Posterior cingulate gyrus (tissue), 11 donors: ENCODE results near the gene GINM1.
A peak's percentile ranks its signal among the peaks of the same experiment; 100 is the strongest.

Experiments used
- DNase-seq, 10 donors: peaks; one replicate each; pipeline versions ENCODE4 v3.0.0 to v3.0.0-alpha.2; 2020 to 2021; ENCODE audit warnings: mixed read lengths in 3 of 10
- intact Hi-C: fragments of 100-400 bp; cut with DNase I; formaldehyde crosslinking; loops from one replicate; pipeline ENCODE4 v1.15.1; 2023

GINM1 gene

DNA sequence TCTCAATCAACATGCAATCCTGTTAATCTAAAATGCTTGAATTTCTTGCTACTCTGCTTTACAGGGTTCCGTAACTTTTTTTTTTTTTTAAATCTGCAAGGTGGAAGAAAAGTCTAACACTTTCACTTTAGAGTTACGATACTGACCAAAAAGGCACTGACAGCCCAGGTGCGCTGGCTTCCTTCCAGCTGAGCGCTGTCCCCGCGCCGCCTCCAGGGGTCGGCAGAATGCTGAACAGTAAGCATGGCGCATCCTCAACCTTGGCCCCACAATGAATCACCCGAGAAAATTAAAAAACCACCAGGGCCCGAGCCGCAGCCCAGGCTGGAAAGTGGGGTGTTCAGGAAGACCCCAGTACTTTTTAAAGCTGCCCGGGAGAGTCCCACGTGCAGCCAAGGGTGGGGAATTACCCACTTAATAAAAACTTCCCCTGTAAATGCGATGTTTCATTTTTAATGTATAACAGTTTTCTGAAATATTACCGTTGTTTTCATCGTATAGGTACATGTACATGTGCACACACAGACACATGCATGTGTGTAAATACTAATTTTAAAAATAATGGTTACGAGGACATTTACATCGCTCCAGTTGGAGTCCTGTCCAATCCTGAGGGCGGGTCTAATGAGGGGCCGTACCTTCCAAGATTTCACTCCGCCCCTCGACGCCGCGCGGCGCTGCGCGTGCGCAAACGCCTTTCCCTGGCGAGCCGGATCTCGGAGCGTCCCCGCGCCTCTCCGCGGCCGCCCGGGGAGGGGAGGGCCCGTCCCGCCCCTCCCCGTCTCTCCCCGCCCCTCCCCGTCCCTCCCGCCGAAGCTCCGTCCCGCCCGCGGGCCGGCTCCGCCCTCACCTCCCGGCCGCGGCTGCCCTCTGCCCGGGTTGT lies at the start of gene GINM1:
Gene GINM1 (plus strand): TSS at position 849 of the 883 bp plus-strand sequence. CDS start 40 bp downstream, outside the sequence.
- intact Hi-C loops: loop anchor here (2.0 to 5.0 kb wide), 5 partner anchors 19 to 357 kb away; partner anchors contain the start of genes KATNA1, LATS1, LRP11 and PPIL4
- DNase-seq: peak; percentile 89 to 99 (median 92)

- intact Hi-C loops: no loop called here
- DNase-seq: no peak
These were observed 36.5 kb upstream of the GINM1 start for GRCh38 chr6:149529650-149530049.

DNA sequence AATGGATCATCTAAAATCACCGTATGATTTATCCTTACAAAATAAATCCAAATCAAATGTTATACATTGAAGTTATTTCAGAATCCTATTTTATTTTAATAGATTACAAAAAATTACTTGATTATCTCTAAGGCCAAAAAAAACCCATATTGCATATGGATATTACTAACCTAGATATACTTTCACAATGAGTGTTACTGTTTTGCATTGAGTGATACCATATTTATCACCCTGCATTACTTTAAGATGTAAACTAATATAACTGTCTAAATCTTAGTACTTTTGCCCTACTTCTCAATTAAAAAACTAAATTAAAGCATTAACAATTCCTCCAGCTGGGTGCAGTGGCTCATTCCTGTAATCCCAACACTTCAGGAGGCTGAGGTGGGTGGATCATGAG lies 31.4 kb upstream of the GINM1 start:
- intact Hi-C loops: no loop called here
- no peak for DNase-seq

GRCh38 chr6:149541139-149541538 lies 25.0 kb upstream of the GINM1 start:
- DNase-seq: no peak
- intact Hi-C loops: loop anchor here (10.0 kb wide), 1 partner anchor 474 kb away; no protein-coding TSS in a partner anchor

GRCh38 chr6:149544646-149545257 lies 21.4 kb upstream of the GINM1 start:
- no peak for DNase-seq
- intact Hi-C loops: loop anchor here (5.0 to 10.0 kb wide), 2 partner anchors 103 to 470 kb away; partner anchors contain the start of gene KATNA1

DNA sequence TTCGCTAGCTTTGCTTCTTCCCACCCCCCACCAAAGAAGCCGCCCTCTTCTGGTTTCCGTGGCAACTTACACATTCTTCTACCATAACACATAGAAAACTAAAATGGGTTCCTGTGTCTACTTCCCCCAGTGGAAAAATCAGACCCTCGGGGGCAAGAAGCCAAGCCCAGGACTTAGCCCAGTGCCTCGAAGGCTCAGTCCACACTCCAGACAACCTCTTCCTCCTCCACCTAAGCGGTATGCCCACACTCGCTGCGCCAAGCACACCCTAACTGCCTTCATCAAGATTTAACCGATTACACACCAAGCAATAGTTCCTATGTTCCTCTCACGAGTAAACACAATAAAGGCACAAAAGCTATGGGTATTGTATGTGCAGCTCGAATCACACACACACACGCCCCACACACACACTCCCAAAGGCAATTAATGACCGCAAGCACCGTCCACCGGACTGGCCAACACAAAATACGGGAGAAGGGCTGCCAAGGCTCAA lies 20.9 kb upstream of the GINM1 start:
- intact Hi-C loops: loop anchor here (5.0 to 10.0 kb wide), 2 partner anchors 102 to 469 kb away; partner anchors contain the start of gene KATNA1
- peak in 6 of 10 donors; percentile 13 to 87 (median 25) for DNase-seq

- intact Hi-C loops: loop anchor here (2.0 to 10.0 kb wide), 3 partner anchors 19 to 469 kb away; partner anchors contain the start of gene KATNA1
- peak; percentile 92 to 99 (median 95) for DNase-seq
These were observed 20.3 kb upstream of the GINM1 start, which contains the start of gene PPIL4 for GRCh38 chr6:149545754-149546471. Gene PPIL4 (minus strand): TSS chr6:149546043. CDS start chr6:149546005, 38 bp downstream.

- intact Hi-C loops: no loop called here
- DNase-seq: no peak
These were observed 14.3 kb upstream of the GINM1 start for GRCh38 chr6:149551920-149552319.

GRCh38 chr6:149558029-149558428 lies 8.1 kb upstream of the GINM1 start:
- intact Hi-C loops: no loop called here
- DNase-seq: no peak

DNA sequence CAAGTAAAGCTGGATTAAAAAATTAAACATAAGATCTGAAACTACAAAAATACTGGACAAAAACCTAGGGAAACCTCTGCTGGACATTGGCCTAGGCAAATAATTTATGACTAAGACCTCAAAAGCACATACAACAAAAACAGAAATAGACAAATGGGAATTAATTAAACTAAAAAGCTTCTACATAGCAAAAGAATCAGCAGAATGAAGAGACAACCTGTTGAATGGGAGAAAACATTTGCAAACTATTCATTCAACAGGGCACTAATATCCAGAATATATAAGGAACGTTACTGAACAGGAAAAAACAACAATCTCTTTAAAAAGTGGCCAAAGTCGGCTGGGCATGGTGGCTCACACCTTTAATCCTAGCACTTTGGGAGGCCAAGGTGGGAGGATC lies 6.8 kb upstream of the GINM1 start:
- intact Hi-C loops: no loop called here
- DNase-seq: no peak

DNA sequence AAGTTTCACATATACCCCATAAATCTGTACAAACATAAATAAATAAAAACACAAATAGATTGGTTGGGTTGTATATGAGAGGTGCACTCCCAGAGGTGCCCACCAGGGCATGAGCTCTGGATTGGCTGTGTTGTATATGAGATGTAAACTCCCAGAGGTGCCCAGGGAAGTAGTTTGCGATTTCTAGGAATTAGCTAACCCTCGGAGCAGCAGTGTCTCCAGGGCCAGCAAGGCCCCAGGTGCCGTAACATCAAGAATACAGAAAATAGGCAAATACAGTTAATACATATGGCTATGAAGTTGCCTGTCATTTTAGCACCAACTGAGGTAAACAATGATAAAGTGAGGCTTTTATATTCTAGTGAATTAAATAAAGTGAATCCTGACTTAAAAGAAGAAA lies 5.4 kb upstream of the GINM1 start:
- intact Hi-C loops: no loop called here
- no peak for DNase-seq

DNA sequence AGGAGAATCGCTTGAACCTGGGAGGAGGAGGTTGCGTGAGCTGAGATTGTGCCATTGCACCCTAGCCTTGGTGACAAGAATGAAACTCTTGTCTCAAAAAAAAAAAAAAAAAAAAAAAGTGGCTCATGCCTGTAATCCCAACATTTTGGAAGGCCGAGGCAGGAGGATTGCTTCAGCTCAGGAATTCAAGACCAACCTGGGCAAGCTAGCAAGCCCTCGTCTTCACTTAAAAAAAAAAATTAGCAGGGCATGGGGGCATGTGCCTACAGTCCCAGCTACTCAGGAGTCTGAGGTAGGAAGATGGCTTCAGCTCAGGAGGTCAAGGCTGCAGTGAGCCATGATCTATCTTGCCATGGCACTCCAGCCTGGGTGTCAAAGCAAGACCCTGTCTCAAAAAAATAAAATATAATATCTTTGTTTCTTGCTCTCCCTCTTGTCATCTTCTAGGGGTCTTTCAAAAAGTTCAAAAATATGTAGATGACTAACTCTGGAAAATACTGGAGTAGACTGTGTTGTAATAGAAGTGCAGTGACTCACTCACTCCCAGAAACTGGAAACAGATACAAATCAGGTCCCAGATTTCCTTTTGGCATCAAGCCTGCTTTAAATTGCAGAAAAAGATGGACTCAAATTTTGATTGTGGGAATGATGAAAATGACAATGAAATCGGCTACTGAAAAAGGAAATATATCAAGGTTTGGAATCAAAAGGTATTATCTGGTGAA lies 2.8 kb upstream of the GINM1 start:
- intact Hi-C loops: no loop called here
- no peak for DNase-seq

- DNase-seq: no peak
- intact Hi-C loops: loop anchor here (2.0 kb wide), 1 partner anchor 17 kb away; the partner anchor contains the start of gene PPIL4
These were observed 2.2 kb upstream of the GINM1 start for GRCh38 chr6:149563928-149564325.

GRCh38 chr6:149566410-149567193 lies 427 bp downstream of the GINM1 start:
- intact Hi-C loops: loop anchor here (5.0 kb wide), 4 partner anchors 81 to 356 kb away; partner anchors contain the start of genes KATNA1, LATS1, LRP11 and RAET1G
- peak; percentile 24 to 89 (median 40) for DNase-seq

GRCh38 chr6:149567194-149567586 lies 1.0 kb downstream of the GINM1 start:
- DNase-seq: no peak
- intact Hi-C loops: loop anchor here (5.0 kb wide), 4 partner anchors 80 to 355 kb away; partner anchors contain the start of genes KATNA1, LATS1, LRP11 and RAET1G

DNA sequence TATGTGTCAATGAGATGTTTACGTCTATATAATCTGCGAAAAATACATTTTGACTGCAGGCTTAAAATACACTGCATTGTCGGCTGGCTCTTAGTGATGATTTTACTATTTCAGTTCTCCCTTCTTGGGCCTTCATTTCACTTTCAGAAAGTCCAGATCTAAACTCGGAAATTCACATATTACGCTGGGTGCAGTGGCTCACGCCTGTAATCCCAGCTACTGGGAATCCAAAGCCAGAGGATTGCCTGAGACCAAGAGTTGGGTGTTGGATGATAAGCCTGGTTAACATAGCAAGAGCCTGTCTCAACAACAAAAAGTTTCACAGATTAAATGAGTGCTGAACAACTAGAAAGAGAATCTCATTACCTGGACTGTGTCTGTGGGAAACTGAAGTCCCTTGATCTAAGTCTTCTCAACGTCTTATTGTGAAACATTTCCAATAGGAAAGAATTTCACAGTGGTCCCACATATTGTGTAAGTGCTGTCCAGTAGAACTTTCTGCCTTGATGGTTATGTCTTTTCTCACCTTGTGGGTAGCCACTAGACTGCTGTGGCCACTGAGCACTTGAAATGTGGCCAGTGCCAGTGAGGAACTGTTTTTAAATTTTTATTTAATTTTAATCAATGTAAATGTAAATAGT lies 1.9 kb downstream of the GINM1 start:
- intact Hi-C loops: loop anchor here (5.0 kb wide), 4 partner anchors 79 to 354 kb away; partner anchors contain the start of genes KATNA1, LATS1, LRP11 and RAET1G
- no peak for DNase-seq

- intact Hi-C loops: no loop called here
- DNase-seq: no peak
These were observed 14.7 kb downstream of the GINM1 start for GRCh38 chr6:149580880-149581279.

DNA sequence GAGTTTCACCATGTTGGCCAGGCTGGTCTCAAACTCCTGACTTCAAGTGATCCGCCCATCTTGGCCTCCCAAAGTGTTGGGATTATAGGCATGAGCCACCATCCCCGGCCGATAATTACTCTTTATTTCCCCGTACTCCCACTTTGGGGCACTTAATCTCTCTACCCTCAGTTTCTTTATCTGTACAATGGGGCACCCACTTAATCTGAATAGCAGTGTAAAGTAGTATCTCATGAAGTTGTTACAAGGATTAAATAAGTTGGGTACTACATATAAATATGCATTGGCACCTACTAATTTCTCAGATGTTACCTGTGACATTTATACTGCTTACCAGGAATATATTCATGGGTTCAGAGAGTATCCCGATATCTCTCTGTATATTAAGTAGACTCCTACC lies 15.2 kb downstream of the GINM1 start:
- no peak for DNase-seq
- intact Hi-C loops: no loop called here
